Measurements from ENCODE around the gene SLC24A4.

- TF ChIP-seq CTCF (conservative IDR thresholded peaks at IDR 0.05; ENCODE audit: low read depth, low read length) = no peak
- no peak for TF ChIP-seq EZH2phosphoT487 (IDR thresholded peaks at IDR 0.05; ENCODE audit: borderline replicate concordance, low read length)
Measured at GRCh38 chr14:92460916-92461579, 138.1 kb downstream of the SLC24A4 start.
